ENCODE data around the gene ARHGEF1.
"Not testable (repeated sequence)": the region's sequence is repeated elsewhere in the genome, so short reads cannot be mapped to it uniquely, and the experiment has no call there.

The ARHGEF1 gene

DNA sequence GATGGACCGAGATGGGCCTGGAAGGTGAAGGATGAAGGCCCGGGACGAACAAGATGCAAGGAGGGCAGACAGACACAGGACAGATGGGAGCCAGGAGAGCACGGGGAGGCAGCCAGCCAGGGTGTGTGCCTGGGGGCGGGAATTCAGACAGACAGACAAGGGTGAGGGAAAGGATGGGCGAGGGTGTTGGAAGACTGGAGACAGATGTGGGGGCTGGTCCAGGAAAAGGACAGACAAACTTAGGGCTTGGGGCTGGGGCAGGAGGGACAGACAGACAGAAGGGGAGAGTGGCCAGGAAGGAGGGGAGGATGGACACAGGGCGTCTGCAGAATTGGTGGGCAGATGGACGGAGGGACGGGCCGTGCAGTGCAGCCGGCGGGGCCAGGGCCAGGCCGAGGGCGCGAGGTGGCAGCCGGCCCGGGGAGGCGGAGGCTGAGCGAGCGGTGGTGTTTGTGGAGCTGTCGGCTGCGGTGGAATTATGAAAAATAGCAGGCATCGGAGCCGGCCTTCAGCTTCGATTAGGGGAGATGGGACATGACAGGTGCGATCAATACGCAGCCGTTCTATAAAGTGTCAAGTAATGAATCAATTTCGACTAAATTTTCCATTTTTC, 49.8 kb downstream of the ARHGEF1 start:
- DNase-seq (ENCODE audit: low spot score), result peak; percentile 72

DNA sequence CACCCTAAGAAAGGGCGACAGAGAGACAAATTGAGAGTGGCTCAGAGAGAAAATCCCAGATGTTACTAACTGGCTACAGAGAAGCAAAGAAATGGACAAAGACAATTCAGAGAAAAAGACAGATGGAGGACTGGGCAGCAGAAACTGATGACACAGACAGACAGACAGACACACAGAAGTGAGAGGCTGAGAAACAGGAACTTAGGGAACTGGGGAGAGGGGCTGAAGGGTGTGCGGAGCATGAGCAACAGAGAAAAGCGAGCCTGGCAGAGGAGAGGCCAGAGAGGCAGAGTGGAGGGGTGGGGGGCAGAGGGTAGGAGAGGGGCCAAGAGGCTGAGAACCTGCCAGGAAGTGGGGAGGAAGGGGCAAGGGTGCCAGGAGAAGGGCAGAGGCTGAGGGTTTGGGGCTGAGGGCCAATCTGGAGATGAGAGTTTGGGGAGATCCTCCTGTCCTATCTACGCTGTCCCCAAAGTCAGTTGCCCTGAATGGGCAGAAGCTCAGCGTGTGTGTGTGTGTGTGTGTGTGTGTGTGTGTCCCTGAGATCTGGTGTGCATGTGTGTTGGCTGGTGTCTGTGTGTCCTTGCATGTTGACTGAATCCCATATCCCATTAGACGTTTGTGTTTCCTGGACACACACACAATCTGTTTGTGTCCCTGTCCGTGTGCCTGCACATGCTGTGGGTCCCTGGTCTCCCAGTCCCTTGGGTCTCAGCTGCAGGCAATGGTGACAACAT, 50.9 kb downstream of the ARHGEF1 start:
- DNase-seq (ENCODE audit: low spot score), result no peak

DNA sequence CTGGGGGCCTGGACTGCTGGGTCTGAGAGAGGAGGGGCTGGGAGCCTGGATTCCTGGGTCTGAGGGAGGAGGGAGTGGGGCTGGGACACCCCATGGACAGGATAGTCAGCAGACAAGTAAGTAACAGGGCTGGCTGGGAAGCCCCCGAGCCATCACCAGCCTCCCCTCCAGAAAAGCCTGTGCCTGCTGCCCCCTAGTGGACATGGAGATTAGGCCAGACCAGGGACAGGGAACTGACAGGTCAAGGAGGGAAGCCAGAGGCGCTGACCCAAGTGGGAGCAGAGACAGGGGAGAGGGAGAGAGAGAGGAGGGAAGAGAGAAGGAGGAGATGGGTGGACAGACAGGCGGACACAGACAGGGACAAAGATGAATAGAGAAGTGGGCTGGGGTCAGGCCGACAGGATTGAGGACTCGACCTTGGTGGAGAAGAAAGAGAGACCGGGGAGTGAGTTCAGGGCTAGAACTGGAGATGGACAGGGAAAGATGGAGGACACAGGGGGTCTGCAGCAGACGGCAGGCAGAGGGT, 51.9 kb downstream of the ARHGEF1 start:
- DNase-seq (ENCODE audit: low spot score), result peak; percentile 83

DNA sequence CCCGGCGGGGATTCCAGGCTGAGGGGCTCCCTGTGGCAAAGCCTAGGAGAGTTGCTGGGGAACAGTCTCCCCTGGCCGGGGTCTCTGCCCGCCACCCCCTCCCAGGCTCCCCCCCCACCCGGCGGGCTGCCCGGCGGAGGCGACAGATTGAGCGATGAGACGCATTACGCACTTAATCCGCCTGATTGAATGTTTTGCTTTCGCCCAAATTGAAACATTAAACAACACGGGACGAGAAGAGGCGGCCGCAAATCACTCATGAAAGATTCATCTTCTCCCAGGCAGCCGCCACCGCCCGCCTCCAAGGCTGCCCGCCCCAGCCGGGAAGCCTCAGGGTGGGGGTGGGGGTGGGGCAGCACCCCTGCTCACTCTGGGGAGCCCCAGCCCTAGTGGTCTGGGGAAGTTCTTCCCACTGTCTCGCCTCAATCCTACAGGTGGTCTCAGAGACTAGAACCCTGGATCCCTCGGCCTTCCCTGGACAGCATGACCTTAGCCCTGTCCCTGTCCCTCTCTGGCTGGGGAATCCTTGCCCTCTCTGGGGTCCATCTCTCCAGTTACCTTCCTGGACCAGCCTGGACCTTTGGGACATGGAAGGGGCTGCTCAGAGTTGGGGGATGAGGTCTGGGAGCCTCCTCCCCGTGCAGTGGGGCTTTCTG, 52.9 kb downstream of the ARHGEF1 start:
- no peak for DNase-seq (ENCODE audit: low spot score)

DNA sequence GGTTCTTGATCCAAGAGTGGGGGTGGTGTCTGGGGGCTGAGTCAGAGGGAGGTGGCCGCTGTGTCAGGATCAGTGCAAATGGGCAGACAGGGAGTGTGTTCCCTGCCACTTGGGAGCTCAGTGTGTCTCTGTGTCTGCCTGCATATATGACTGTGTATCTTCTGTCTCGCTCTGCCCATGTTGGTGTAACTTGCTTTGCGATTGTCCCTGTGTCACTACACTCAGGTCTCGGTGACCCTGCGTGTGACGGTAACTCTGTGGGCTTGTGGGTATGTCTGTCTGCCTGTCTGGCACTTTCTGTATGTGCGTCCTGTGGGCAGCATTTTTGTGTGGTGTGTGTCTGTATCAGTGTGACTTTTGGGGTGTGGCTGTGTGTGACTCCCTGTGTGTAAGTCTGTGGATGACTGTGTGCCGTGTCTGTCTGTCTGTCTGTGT, 53.4 kb downstream of the ARHGEF1 start:
- DNase-seq (ENCODE audit: low spot score), result peak; percentile 72

DNA sequence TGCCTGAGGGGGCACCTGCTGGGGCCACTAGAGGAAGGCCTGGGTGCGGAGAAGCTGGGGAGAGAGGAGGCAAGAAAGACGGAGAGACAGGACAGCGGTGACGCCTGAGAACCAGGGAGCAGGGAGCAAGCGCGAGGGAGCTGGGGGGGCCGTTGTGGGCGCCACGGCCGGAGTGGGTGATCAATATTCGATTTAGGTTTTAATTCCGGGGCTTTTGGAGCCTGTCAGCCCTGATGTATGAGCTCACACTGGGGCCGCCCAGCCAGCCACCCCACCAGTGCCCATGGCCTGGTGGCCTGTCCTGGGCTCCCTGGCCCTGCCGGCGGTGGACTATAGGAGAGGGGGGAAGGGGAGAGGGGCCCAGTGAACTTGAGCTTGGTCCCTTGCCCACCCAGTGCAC, 54.0 kb downstream of the ARHGEF1 start:
- no peak for DNase-seq (ENCODE audit: low spot score)

DNA sequence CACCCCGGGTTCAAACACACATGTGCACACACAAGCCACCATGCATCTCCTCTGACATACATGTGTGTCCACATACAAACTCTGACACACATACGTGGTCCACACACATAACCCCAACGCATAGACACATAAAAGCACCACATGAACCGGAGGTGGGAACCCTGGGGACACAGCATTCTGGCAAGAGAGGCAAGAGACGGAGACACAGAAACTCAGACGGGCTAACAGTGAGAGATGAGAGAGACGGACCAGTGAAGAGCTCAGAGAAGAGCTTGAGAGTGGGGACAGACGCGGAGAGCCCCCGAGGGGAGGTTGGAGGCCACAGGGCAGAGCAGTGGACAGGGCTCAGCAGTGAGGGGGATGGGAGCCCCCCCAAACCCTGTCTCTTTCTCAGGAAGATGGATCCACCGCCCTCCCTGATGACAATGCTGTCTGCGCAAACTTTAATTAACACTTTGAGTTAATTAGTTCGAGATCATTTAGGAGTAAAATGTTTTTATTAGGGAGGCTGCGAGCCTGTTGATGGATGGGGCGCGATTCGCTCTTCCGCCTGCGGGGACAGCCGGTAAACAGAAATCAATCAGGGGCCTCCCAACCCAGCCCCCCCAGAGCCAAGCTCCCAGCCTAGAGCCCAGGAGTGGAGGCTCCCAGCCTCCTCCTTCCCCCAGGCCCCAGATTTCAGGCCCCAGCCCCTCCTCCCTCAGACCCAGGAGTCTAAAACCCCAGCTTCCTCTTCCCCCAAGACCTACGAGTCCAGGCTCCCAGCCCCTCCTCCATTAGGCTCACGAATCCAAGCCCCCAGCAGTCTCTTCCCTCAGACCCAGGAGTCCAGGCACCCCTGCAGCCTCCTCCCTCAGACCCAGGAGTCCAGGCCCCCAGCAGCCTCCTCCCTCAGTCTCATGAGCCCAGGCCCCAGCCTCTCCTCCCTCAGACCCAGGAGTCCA, 54.8 kb downstream of the ARHGEF1 start:
- DNase-seq (ENCODE audit: low spot score), result no peak

DNA sequence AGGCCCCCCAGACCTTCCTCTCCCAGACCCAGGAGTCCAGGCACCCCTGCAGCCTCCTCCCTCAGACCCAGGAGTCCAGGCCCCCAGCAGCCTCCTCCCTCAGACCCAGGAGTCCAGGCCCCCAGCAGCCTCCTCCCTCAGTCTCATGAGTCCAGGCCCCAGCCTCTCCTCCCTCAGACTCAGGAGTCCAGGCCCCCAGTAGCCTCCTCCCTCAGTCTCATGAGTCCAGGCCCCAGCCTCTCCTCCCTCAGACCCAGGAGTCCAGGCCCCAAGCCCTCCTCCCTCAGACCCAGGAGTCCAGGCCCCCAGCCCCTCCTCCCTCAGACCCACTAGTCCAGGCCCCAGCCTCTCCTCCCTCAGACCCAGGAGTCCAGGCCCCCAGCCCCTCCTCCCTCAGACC, 56.2 kb downstream of the ARHGEF1 start:
- DNase-seq (ENCODE audit: low spot score), result not testable (repeated sequence)

DNA sequence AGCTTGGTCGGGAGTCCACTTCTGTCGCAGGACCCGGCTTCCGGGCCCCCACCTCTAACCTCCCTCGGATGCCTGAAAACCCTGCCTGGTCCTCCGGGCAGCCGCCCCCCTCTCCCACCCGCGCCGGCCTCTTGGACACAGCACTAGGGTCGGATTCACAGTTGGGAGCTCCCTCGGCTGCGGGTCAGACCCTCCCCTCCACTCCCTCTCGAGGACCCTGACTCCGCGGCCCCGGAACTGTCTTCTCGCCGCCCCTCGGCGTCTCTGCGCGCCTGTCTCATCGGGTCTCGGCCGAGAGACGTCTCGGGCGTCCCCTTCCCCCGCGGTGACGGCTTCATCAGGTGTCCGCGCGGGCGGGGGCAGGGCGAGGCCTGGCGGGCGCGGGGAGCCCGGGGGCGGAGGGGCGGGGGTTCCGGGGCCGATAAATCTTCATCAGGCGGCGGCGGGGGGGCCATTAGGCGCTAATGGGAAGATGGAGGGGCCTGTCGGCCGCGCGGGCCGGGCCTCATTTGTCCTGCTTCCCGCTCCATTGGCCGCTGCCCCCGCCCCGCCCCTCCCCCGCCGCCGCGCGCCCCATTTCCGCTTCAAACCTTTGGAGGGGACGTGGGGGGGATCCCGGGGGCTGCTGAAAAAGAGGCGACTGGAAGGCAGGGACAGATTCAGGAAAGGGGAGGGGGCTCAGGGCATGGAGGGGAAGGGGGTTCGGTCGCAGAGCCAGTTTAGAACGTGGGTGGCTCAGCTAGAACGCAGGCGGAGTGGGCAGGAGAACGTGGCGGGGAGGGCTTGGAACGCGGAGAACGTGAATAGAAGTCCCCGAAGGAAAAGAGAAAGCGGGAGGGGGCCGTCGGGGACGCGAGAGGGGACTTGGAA, 57.1 kb downstream of the ARHGEF1 start:
- peak; percentile 63 for DNase-seq (ENCODE audit: low spot score)

DNA sequence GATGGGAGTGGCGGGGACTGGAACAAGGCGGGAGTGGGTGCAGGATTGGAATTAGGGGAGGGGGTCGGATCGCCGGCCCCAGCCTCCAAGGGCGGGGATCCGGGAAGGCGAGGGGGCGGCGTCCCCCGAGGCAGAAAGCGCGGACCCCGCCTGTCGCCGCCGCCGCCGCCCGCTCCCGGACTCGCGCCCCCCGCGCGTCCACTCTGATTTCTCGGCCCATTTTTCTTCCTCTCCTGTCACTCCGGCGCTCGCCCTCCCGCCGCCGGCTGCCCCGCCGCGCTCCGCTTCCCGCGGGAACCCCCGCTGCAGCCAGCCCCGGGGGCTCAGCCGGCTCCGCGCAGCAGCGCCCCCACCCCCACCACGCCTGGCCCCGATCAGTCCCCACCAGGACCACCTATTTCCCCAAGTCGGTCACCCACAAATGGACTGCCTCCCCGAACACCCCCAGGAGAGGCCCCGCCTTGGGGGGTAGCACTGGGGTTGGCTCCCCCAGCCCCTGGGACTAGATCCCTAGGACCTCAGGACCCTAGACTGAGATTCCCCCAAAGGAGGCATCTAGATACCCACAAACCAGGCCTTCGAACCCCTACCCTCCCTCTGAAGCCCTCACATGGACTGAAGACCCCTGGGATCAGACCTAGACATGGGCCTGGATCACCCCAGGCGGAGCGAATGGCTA, 57.9 kb downstream of the ARHGEF1 start:
- DNase-seq (ENCODE audit: low spot score), result no peak

DNA sequence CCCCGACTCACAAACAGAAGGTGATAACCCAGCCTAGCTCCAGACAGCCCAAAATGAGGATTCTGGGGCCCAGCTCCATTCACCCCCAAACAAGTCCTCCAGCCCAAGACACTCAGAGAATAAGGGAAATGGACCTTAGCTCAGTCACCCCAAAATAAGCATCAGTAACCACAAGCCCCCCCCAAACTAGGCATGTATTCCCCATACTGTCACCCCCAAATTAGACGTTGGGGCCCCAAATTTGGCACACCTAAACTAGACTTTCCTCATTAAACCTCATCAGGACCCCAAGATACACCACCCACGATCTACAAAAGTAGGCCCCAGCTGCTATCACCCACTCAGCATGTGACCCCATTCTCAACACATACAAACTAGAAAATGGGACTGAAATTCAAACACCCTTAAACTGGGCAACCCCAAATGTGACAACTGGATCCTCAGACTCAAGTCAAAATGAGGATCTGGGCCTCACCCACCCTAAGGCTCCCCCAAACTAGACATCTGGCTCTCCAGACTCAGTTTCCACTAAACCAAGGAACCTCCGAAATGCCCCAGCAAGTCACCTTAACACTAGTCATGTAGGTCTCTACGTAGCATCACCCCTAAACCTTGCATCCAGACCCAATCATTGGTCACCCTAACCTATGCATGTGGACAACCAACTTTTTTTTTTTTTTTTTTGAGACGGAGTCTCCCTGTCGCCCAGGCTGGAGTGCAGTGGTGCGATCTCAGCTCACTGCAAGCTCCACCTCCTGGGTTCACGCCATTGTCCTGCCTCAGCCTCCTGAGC, 58.6 kb downstream of the ARHGEF1 start:
- no peak for DNase-seq (ENCODE audit: low spot score)

DNA sequence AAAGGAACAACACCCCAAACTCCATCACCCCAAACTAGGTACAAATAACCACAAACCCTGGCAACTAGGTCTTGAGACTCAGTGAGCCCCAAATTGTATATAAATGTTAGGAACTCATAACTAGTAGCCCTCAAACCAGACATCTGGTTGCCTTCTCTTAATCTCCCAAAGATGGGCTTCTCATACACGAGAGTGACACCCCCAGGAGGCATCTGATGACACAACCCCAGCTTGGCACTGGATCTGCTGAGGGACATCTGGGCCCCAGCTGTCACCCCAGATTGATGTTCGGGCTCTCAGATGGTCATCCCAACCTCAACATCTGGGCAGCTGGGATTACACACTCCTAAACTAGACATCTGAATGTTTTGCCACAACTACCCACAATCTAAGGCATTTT, 61.4 kb downstream of the ARHGEF1 start:
- peak; percentile 55 for DNase-seq (ENCODE audit: low spot score)

DNA sequence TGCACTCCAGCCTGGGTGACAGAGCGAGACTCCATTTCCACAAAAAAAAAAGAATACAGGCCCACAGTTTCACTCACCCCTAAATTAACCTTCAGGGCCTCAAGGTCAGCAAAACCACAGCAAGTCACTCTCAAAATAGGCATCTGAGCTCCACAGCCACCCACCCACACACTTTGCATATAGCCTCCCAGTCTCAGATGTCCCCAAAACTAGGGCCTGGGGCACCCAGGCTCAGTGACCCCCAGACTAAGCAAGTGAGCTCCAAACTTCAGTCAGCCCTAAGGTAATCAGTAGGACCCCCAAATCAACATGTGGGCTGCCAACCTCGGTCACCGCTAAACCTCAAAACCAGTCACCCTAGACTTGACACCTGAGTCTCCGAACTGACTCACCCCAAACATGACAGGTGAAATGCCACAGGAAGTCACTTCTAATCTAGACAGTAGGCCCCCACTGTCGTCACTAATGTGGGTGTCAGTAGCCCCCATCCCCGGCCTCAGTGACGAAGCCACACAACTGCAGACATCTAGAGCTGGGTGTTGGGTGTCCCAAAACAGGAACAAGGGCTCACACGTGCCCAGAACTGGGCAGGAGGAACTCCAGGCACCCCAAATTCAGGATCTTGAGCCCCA, 62.3 kb downstream of the ARHGEF1 start:
- DNase-seq (ENCODE audit: low spot score), result no peak

DNA sequence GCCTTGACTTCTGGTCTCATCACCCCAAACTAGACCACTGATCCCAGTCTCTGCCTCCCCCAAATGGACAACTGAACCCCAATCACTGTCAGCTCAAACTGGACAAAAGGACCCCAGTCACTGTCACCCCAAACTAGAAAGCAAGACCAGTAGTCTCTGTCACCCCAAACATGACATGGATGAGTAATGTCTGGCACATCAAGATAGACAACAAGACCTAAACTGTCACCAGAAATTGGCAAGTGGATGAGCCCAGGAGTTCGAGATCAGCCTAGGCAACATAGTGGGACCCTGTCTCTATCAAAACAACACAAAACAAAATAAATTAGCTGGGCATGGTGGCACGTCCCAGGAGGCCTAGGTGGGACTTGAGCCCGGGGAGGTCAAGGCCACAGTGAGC, 64.1 kb downstream of the ARHGEF1 start:
- DNase-seq (ENCODE audit: low spot score), result no peak

DNA sequence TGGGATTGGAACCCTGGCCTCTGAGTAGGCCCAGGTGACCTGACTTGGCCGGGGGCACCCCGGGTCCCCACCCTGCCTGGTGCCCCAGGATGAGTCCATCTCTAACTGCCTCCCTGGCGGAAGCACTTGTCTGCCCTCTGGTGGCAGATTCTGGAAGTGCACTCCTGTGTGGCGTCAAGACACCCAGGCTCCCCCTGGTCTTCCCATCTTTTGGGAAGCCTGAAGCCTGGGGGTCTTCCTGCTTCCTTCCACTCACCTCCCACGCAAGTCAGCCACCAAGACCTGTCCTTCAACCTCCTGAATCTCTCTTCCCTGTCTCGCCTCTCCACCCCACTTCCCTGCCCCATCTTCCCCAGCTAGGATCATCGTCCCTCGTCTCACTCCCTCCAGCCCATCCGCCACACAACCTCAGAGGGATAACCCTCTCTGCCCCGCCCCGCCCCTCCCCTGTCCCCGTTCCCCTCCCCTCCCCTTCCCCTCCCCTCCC, 68.7 kb downstream of the ARHGEF1 start:
- DNase-seq (ENCODE audit: low spot score), result peak; percentile 91

DNA sequence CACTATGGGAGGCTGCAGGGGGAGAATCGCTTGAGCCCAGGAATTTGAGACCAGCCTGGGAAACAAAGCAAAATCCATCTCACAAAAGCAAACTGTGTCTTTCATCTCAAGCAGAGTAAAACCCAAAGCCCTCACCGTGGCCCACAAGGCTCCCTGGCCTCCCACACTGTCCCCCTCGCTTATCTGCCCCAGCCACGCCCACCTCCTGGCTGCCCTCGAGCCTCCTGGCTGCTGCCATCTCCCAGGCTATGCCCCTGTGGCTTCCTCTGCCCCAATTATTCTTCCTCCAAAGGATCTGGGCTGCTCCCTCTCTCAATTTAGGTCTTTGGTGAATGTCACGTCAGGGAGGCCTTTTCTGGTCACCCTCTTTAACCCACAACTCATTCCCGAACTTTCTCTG, 72.5 kb downstream of the ARHGEF1 start:
- no peak for DNase-seq (ENCODE audit: low spot score)

DNA sequence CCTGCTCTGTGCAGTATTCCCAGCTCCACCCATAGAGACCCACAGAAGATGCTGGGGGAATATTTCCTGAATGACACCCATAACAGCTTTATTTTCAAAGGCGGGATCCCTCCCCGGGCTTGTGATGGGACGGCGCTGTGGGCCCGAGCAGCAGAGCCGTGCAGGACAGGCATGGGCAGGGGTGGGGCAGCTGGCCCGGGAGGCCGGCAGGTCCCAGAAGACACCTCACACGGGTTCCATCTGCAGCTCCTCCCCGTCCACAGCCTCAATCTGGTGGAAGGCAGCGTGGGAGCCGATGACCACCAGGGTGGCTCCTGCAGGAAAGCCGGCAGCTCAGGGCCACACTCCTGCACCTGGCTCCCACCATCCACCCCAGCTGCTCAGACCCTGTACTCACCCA, 73.6 kb downstream of the ARHGEF1 start:
- DNase-seq (ENCODE audit: low spot score), result no peak
